Measurements from ENCODE around the gene HASPIN. TPM values are rescaled to one million over a fixed set of nuclear protein-coding genes. Genes with fewer than 3 reads are reported as not detected.

The HASPIN gene
- total and polyA plus RNA-seq, 2 of the 8 experiments (the other 6 are each of a cell fraction or from before 2014, with no cell fraction given) = 7.8 to 29.5 TPM

- Histone ChIP-seq H2BK20ac (ENCODE audit: low read length) (no peak overlapping the region), H2BK15ac (ENCODE audit: low read length) (no peak overlapping the region), H3K9me3 (ENCODE audit: insufficient read depth in 2 of 2, low read depth in 1 of 2, low read length in 1 of 2) (peaks cover 0 to 4% of the 10 kb centered on the region in 2 experiments; a peak in 1 of 4 replicates), H3K79me2 (ENCODE audit: control insufficient read depth in 1 of 2, insufficient read depth in 2 of 2, low read length in 2 of 2) (no peaks in the 10 kb centered on the region), H3K36me3 (ENCODE audit: control insufficient read depth in 2 of 4, insufficient read depth in 4 of 4, low read length in 3 of 4) (no peaks in the 10 kb centered on the region; a peak in 1 of 8 replicates), H3K14ac (ENCODE audit: insufficient read length) (no peak overlapping the region), H3K23me2 (ENCODE audit: low read depth, low read length) (peaks cover 8% of the 10 kb centered on the region; the same call in 1 of the 2 replicates), H3K4me1 (replicated peaks in 1 of 4; ENCODE audit: control insufficient read depth in 3 of 4, insufficient read depth in 4 of 4, low read length in 3 of 4) (peaks cover 0 to 8% (median 6%) of the 10 kb centered on the region in 4 experiments; a peak in 5 of 7 replicates), H3K56ac (replicated peaks; ENCODE audit: insufficient read length, low read depth, low read length) (no peak overlapping the region), H3K4ac (replicated peaks; ENCODE audit: insufficient read length, low read depth, low read length) (no peak overlapping the region), H2BK12ac (ENCODE audit: low read depth, low read length) (no peak overlapping the region), H3K18ac (ENCODE audit: extremely low read depth, low read length) (no peak overlapping the region), H3K9ac (replicated peaks in 1 of 4; ENCODE audit: extremely low read depth in 1 of 4, low read depth in 3 of 4, low read length in 3 of 4) (no peak overlapping the region), H2AFZ (ENCODE audit: low read length) (no peak overlapping the region), H3K4me3 (ENCODE audit: extremely low read depth in 1 of 4, insufficient read depth in 2 of 4, low read depth in 3 of 4, low read length in 4 of 4) (no peak overlapping the region), H3K27me3 (replicated peaks in 1 of 4; ENCODE audit: control insufficient read depth in 3 of 4, extremely low read depth in 1 of 4, insufficient read depth in 3 of 4, low read length in 3 of 4) (peaks cover 0 to 18% (median 11%) of the 10 kb centered on the region in 4 experiments; a peak in 6 of 7 replicates), H3K79me1 (ENCODE audit: low read depth, low read length) (no peaks in the 10 kb centered on the region), H2BK120ac (replicated peaks; ENCODE audit: low read depth, low read length) (no peak overlapping the region), H2AK5ac (ENCODE audit: low read depth, low read length) (no peak overlapping the region), H2BK5ac (ENCODE audit: low read depth, low read length) (no peak overlapping the region), H4K5ac (ENCODE audit: insufficient read length, low read depth, low read length) (no peak overlapping the region), H4K8ac (ENCODE audit: extremely low read depth, insufficient read depth, low read length) (no peak overlapping the region), H3K23ac (ENCODE audit: insufficient read length) (no peak overlapping the region), H4K91ac (replicated peaks; ENCODE audit: insufficient read length, low read length) (no peak overlapping the region), H3K4me2 (ENCODE audit: insufficient read depth in 1 of 2, low read depth in 2 of 2, low read length in 2 of 2) (no peak overlapping the region), H3K27ac (ENCODE audit: low read depth, low read length) (no peak overlapping the region), H4K20me1 (replicated peaks in 1 of 2; ENCODE audit: control insufficient read depth in 1 of 2, insufficient read depth in 2 of 2, low read length in 2 of 2) (peaks cover 0 to 1% of the 10 kb centered on the region in 2 experiments)
- TF ChIP-seq CTBP2 (IDR thresholded peaks at IDR 0.05; ENCODE audit: borderline replicate concordance, insufficient read depth, insufficient read length, low read length) (no peak), CBX5 (IDR thresholded peaks at IDR 0.05; ENCODE audit: low read depth, low read length) (no peak), TAF1 (IDR thresholded peaks at IDR 0.05; ENCODE audit: low read depth, low read length) (no peak), PHF8 (conservative IDR thresholded peaks at IDR 0.05; ENCODE audit: low read depth, low read length) (no peak), BACH1 (IDR thresholded peaks at IDR 0.05; ENCODE audit: low read length) (no peak), SP4 (IDR thresholded peaks at IDR 0.05; ENCODE audit: low read length) (no peak)
- WGBS, 2 experiments (ENCODE audit: extremely low coverage in 1 of 2, insufficient coverage in 1 of 2, insufficient read length in 1 of 2, insufficient replicate concordance in 2 of 2, low coverage in 1 of 2, low lambda C conversion rate in 2 of 2, missing lambda C conversion rate in 1 of 2) = 90% methylated on average over 4 of the region's 4 CpGs; no CpG with 5 or more reads in 1 of the 2 experiments
- FAIRE-seq = no peak
- no peak for DNase-seq (ENCODE audit: low read depth in 1 of 2, low spot score in 2 of 2)
- ChIA-PET POLR2A (ENCODE audit: partially characterized antibody) (interaction anchor here (0.6 to 0.8 kb wide), 2 partner anchors 9 to 891 kb away, joined by 3 to 4 read pairs; no protein-coding TSS in a partner anchor), CTCF (ENCODE audit: partially characterized antibody) (interaction anchor here (1.3 to 3.0 kb wide), 2 partner anchors 9 to 17 kb away, joined by 5 to 17 read pairs; no protein-coding TSS in a partner anchor)
Measured at GRCh38 chr17:3699951-3700350, 23.8 kb upstream of the HASPIN start.

Measured in H1 (cell line).